HepG2 (cell line): ENCODE results near the gene PCDHGA11. TPM values are rescaled to one million over a fixed set of nuclear protein-coding genes. Genes with fewer than 3 reads are reported as not detected.

ENCODE experiments used
- ATAC-seq: fragments of 200-7000 bp; cut with Tn5 transposase; 3 replicates; pipeline ENCODE4 v1.9.1; 2020; ENCODE audit warnings: mild to moderate bottlenecking, moderate library complexity
- BruUV-seq: library from RNA; stranded (reverse); fragments of 400-500 nt; replicated peaks from 2 replicates; lab custom pipeline; 2021; lab: Mats Ljungman, UMichigan
- CTCF ChIA-PET: fragments of 300-600 bp; formaldehyde crosslinking; extraction: SDS; loops from one replicate; lab custom pipeline; 2021; ENCODE audit warnings: low total read pairs, inconsistent platforms, low intra/inter-chr PET ratio; lab: Yijun Ruan, JAX
- POLR2A ChIA-PET: fragments of 350-600 bp; sonication (Branson Sonifier 250); formaldehyde crosslinking; loops from one replicate; lab custom pipeline; 2020; ENCODE audit warnings: antibody characterized with exemption, inconsistent platforms; lab: Yijun Ruan, JAX
- DNase-seq: peaks from one replicate; pipeline ENCODE4 v3.0.0-alpha.2; 2015; ENCODE audit warnings: low spot score
- FAIRE-seq: peaks from 3 replicates; lab custom pipeline; 2011; peaks lifted over from hg19 to GRCh38; lab: Jason Lieb, UNC
- H2AFZ ChIP-seq: one replicate; pipeline ENCODE4 v1.6.1; 2011; ENCODE audit warnings: low read length, inconsistent platforms
- H3K27ac ChIP-seq: fragments of 300-600 bp; 3 replicates; pipeline ENCODE4 v1.8.0; 2011; ENCODE audit warnings: mixed run types, mild to moderate bottlenecking, mixed read lengths, low read length, inconsistent platforms; ENCODE audit not compliant: insufficient read depth; ENCODE audit errors: extremely low read length
- H3K27me3 ChIP-seq, 2 experiments: fragments of 200-600 bp in 1 of 2; 2 replicates in 1 of 2; 3 replicates in 1 of 2; pipeline versions ENCODE4 v1.6.0 to v1.8.0; 2011; ENCODE audit warnings: low read length in 2 of 2, mild to moderate bottlenecking in 2 of 2, moderate library complexity in 2 of 2, inconsistent platforms in 1 of 2; ENCODE audit not compliant: insufficient read depth in 2 of 2, control insufficient read depth in 1 of 2
- H3K36me3 ChIP-seq, 2 experiments: fragments of 200-600 bp in 1 of 2; replicated peaks in 1 of 2; 2 replicates in 1 of 2; 3 replicates in 1 of 2; pipeline versions ENCODE4 v1.5.1 to v1.8.0; 2011; ENCODE audit warnings: low read length in 2 of 2, inconsistent platforms in 1 of 2; ENCODE audit not compliant: insufficient read depth in 2 of 2, control insufficient read depth in 1 of 2
- H3K4me1 ChIP-seq: 2 replicates; pipeline ENCODE4 v1.5.1; 2012; ENCODE audit warnings: low read length, inconsistent platforms; ENCODE audit not compliant: insufficient read depth
- H3K4me2 ChIP-seq: 2 replicates; pipeline ENCODE4 v1.6.0; 2011; ENCODE audit warnings: low read depth, low read length, inconsistent platforms
- H3K4me3 ChIP-seq, 3 experiments: fragments of 200-600 bp in 1 of 3; sonication (generic), shearing (Covaris generic) in 1 of 3; replicated peaks in 1 of 3; 2 replicates each; pipeline ENCODE4 v1.5.1; 2011 to 2016; ENCODE audit warnings: low read length in 3 of 3, inconsistent platforms in 2 of 3, low read depth in 2 of 3, mild to moderate bottlenecking in 2 of 3, control low read depth in 1 of 3, mixed read lengths in 1 of 3; ENCODE audit not compliant: insufficient read depth in 1 of 3
- H3K79me2 ChIP-seq: one replicate; pipeline ENCODE4 v1.6.1; 2011; ENCODE audit warnings: low read length, inconsistent platforms; ENCODE audit not compliant: insufficient read depth
- H3K9ac ChIP-seq: 2 replicates; pipeline ENCODE4 v1.6.0; 2011; ENCODE audit warnings: mild to moderate bottlenecking, low read depth, low read length, inconsistent platforms; ENCODE audit not compliant: insufficient read depth
- H3K9me3 ChIP-seq: 2 replicates; pipeline ENCODE4 v1.5.1; 2012; ENCODE audit warnings: mild to moderate bottlenecking, low read length
- H4K20me1 ChIP-seq: 2 replicates; pipeline ENCODE4 v1.6.0; 2011; ENCODE audit warnings: inconsistent platforms, mild to moderate bottlenecking, low read length, moderate library complexity; ENCODE audit not compliant: insufficient read depth
- ARID5B ChIP-seq: IDR thresholded peaks from 2 replicates; pipeline ENCODE4 v1.4.0; 2020; ENCODE audit warnings: mild to moderate bottlenecking, missing genetic modification reagents
- ARNTL ChIP-seq: sonication (generic); formaldehyde crosslinking; IDR thresholded peaks from 2 replicates; pipeline ENCODE4 v1.4.0; 2020; ENCODE audit warnings: mild to moderate bottlenecking, missing genetic modification reagents
- CBX2 ChIP-seq, 2 experiments: fragments of 200-600 bp in 1 of 2; sonication (generic); formaldehyde crosslinking in 1 of 2; IDR thresholded peaks; 2 replicates each; pipeline versions ENCODE4 v1.7.0 to v1.8.1; 2018 to 2022; ENCODE audit warnings: low read depth in 2 of 2, low read length in 1 of 2, mild to moderate bottlenecking in 1 of 2, missing genetic modification reagents in 1 of 2
- HOXA7 ChIP-seq: sonication (generic); formaldehyde crosslinking; IDR thresholded peaks from 2 replicates; pipeline ENCODE4 v1.8.1; 2022; ENCODE audit warnings: mild to moderate bottlenecking, missing genetic modification reagents, moderate library complexity
- KDM3A ChIP-seq: IDR thresholded peaks from 2 replicates; pipeline ENCODE4 v1.6.1; 2018; ENCODE audit warnings: low read depth, missing compliant biosample characterization
- PAX8 ChIP-seq: sonication (generic); formaldehyde crosslinking; IDR thresholded peaks from 2 replicates; pipeline ENCODE4 v1.8.0; 2022; ENCODE audit warnings: mild to moderate bottlenecking, missing genetic modification reagents, borderline replicate concordance
- POLR2G ChIP-seq: fragments of 200-400 bp; formaldehyde crosslinking; IDR thresholded peaks from 2 replicates; pipeline ENCODE4 v1.6.1; 2018; ENCODE audit warnings: mild to moderate bottlenecking, low read depth, low read length, moderate library complexity
- PRPF4 ChIP-seq: fragments of 200-400 bp; formaldehyde crosslinking; IDR thresholded peaks from 2 replicates; pipeline ENCODE4 v1.6.1; 2016; ENCODE audit warnings: low read length, low read depth; ENCODE audit not compliant: poor library complexity, severe bottlenecking
- TERF1 ChIP-seq: sonication (generic); formaldehyde crosslinking; IDR thresholded peaks from 2 replicates; pipeline ENCODE4 v1.8.0; 2022; ENCODE audit warnings: mild to moderate bottlenecking, missing genetic modification reagents, moderate library complexity
- THAP8 ChIP-seq: sonication (generic); formaldehyde crosslinking; IDR thresholded peaks from 2 replicates; pipeline ENCODE4 v1.5.1; 2020; ENCODE audit warnings: missing genetic modification reagents, mild to moderate bottlenecking, borderline replicate concordance
- TOPORS ChIP-seq: sonication (generic); formaldehyde crosslinking; IDR thresholded peaks from 2 replicates; pipeline ENCODE4 v1.8.0; 2023; ENCODE audit warnings: mild to moderate bottlenecking, missing genetic modification reagents
- ZFP1 ChIP-seq: IDR thresholded peaks from 2 replicates; pipeline ENCODE4 v1.6.1; 2016
- ZFP41 ChIP-seq: sonication (generic); formaldehyde crosslinking; IDR thresholded peaks from 2 replicates; pipeline ENCODE4 v1.4.0; 2020; ENCODE audit warnings: mild to moderate bottlenecking, missing genetic modification reagents, borderline replicate concordance
- ZNF354B ChIP-seq: sonication (generic); formaldehyde crosslinking; IDR thresholded peaks from 2 replicates; pipeline ENCODE4 v1.8.0; 2022; ENCODE audit warnings: mild to moderate bottlenecking, missing genetic modification reagents
- ZSCAN12 ChIP-seq: sonication (generic); formaldehyde crosslinking; IDR thresholded peaks from 2 replicates; pipeline ENCODE4 v1.9.0; 2021; ENCODE audit warnings: mild to moderate bottlenecking, missing genetic modification reagents
- WGBS: methylation state at CpG from one replicate; pipeline ENCODE4 v1.1.6; 2017; ENCODE audit warnings: low lambda C conversion rate; 5-methylcytosine and 5-hydroxymethylcytosine counted together
- in situ Hi-C: cut with HindIII; loops from 2 replicates; pipeline ENCODE4 v1.10.0; 2017; ENCODE audit warnings: low pct_unique_long_range_greater_than_20kb; ENCODE audit not compliant: extremely low pct_ligation_motif_present
- intact Hi-C: fragments of 100-400 bp; cut with micrococcal nuclease; formaldehyde crosslinking; loops from one replicate; pipeline ENCODE4 v1.10.0; 2022; ENCODE audit not compliant: unreplicated experiment
- polyA plus RNA-seq, 8 experiments: library from polyadenylated mRNA; depleted of rRNA in 3 of 8; stranded (reverse) in 7 of 8; unstranded in 1 of 8; fragments of >200 nt; fragmentation: Illumina TruSeq in 4 of 8; extraction: Trizol in 4 of 8; gene quantifications; 2 replicates each; pipeline versions ENCODE4 v1.2.1 to v1.2.3, GENCODE V29; 2011 to 2016; ENCODE audit warnings: low read depth in 4 of 8, missing spikeins in 1 of 8, mixed read lengths in 1 of 8; ENCODE audit not compliant: insufficient read depth in 1 of 8
- total RNA-seq, 5 experiments: library from RNA; depleted of rRNA; stranded (reverse); fragments of >200 nt; fragmentation: Illumina TruSeq; extraction: Trizol; gene quantifications; 2 replicates each; pipeline ENCODE4 v1.2.3, GENCODE V29; 2016; ENCODE audit warnings: low read depth in 1 of 5

Gene PCDHGA11
- total and polyA plus RNA-seq, 2 of the 13 experiments (the other 11 are each of a cell fraction or from before 2014, with no cell fraction given) = 0.04 to 0.24 TPM

GRCh38 chr5:141434006-141434405, 13.2 kb downstream of the PCDHGA11 start:
- no peak for ATAC-seq
- Histone ChIP-seq H3K27ac (no peak overlapping the region), H3K9me3 (peaks cover 19% of the 10 kb centered on the region; the same call in 1 of the 2 replicates), H3K4me2 (no peak overlapping the region), H4K20me1 (no peaks in the 10 kb centered on the region), H3K4me3 (no peak overlapping the region), H3K36me3 (no peaks in the 10 kb centered on the region), H2AFZ (no peak overlapping the region), H3K4me1 (no peaks in the 10 kb centered on the region), H3K27me3 (no peaks in the 10 kb centered on the region), H3K79me2 (no peaks in the 10 kb centered on the region), H3K9ac (no peak overlapping the region)
- WGBS = 25% methylated on average over 2 of the region's 2 CpGs
- TF ChIP-seq CBX2 (IDR thresholded peaks at IDR 0.05; ENCODE audit: low read depth, low read length) = no peak
- TF ChIP-seq CBX2 (CRISPR knock-in tag; IDR thresholded peaks at IDR 0.05; ENCODE audit: low read depth) = no peak
- TF ChIP-seq ARNTL (CRISPR knock-in tag) = no peak
- no peak for TF ChIP-seq HOXA7
- no peak for TF ChIP-seq PAX8 (CRISPR knock-in tag)
- no peak for TF ChIP-seq ZSCAN12
- TF ChIP-seq ZNF354B (CRISPR knock-in tag) = no peak
- no peak for TF ChIP-seq TOPORS
- TF ChIP-seq PRPF4 = no peak
- in situ Hi-C loops (no loop called here), intact Hi-C loops (no loop called here)
- POLR2A ChIA-PET = no interaction called here
- FAIRE-seq = no peak
- CTCF ChIA-PET = no interaction called here
- no peak for DNase-seq
- no TSS peak for BruUV-seq

DNA sequence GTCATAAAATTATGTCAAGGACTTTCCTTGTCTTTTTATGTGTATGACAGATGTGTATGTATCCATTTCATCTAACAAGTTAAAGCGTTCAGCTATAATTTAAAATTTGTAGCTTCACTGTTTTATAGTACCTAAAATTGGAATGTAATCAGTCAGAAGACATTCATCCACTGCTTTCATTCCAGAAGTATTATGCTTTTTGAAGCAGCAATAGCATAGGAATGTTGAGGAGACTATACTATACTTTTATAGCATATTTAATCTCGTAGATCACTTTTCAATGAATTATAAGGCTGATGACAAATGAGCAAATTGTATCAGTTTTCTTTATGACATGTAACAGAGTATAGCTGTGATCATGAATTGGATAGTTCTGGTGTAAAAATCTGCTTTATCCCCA, 16.4 kb downstream of the PCDHGA11 start:
- ChIA-PET POLR2A (no interaction called here), CTCF (no interaction called here)
- FAIRE-seq = no peak
- no peak overlapping the region for H3K4me3 ChIP-seq
- H3K79me2 ChIP-seq = no peaks in the 10 kb centered on the region
- no peaks in the 10 kb centered on the region for H3K27me3 ChIP-seq
- in situ Hi-C loops (no loop called here), intact Hi-C loops (no loop called here)
- H3K27ac ChIP-seq = no peak overlapping the region
- BruUV-seq = no TSS peak
- no peak for DNase-seq
- H3K4me2 ChIP-seq = no peak overlapping the region
- H3K36me3 ChIP-seq = no peaks in the 10 kb centered on the region
- H3K9ac ChIP-seq = no peak overlapping the region
- no peak for ATAC-seq
- H4K20me1 ChIP-seq = no peaks in the 10 kb centered on the region
- H3K4me1 ChIP-seq = no peaks in the 10 kb centered on the region
- whole genome bisulfite sequencing = 9% methylated on average over 2 of the region's 2 CpGs
- no peak overlapping the region for H2AFZ ChIP-seq
- peaks cover 1% of the 10 kb centered on the region; the same call in 1 of the 2 replicates for H3K9me3 ChIP-seq
- TF ChIP-seq THAP8 = no peak
- TF ChIP-seq ARID5B = no peak
- TF ChIP-seq ZFP1 = no peak
- no peak for TF ChIP-seq POLR2G
- TF ChIP-seq ZFP41 = no peak
- TF ChIP-seq KDM3A (CRISPR knock-in tag) = no peak
- no peak for TF ChIP-seq TERF1
